Esophagus squamous epithelium (tissue), 5 donors: Measurements from ENCODE around the gene CHIT1. TPM values are rescaled to one million over a fixed set of nuclear protein-coding genes. Genes with fewer than 3 reads are reported as not detected.
"Not testable (repeated sequence)": the region's sequence is repeated elsewhere in the genome, so short reads cannot be mapped to it uniquely, and the experiment has no call there.

Source experiments
- DNase-seq: peaks from one replicate; lab custom pipeline; 2025; lab: John Stamatoyannopoulos, UW
- H3K27ac ChIP-seq, 4 donors: fragments of 200-600 bp; sonication (generic); one replicate each; pipeline ENCODE4 v1.5.1; 2016 to 2019; ENCODE audit warnings: mild to moderate bottlenecking in 1 of 4
- H3K27me3 ChIP-seq, 4 donors: fragments of 200-600 bp; sonication (generic); 1 replicate in 3 of 4; 2 replicates in 1 of 4; pipeline versions ENCODE4 v1.5.1 to v1.6.0; 2017 to 2021; ENCODE audit warnings: antibody characterized with exemption in 1 of 4
- H3K36me3 ChIP-seq, 3 donors: fragments of 200-600 bp; sonication (generic); one replicate each; pipeline ENCODE4 v1.5.1; 2016 to 2019
- H3K4me1 ChIP-seq, 3 donors: fragments of 200-600 bp; sonication (generic); one replicate each; pipeline ENCODE4 v1.5.1; 2017 to 2019
- H3K4me3 ChIP-seq, 4 donors: fragments of 200-600 bp; sonication (generic); 1 replicate in 3 of 4; 2 replicates in 1 of 4; pipeline ENCODE4 v1.5.1; 2016 to 2019; ENCODE audit warnings: mild to moderate bottlenecking in 2 of 4, moderate library complexity in 1 of 4
- H3K9me3 ChIP-seq, 3 donors: fragments of 200-600 bp; sonication (generic); one replicate each; pipeline ENCODE4 v1.5.1; 2016 to 2019
- POLR2A ChIP-seq, 4 donors: fragments of 450-650 bp; IDR thresholded peaks; one replicate each; pipeline ENCODE4 v1.6.1; 2017; ENCODE audit warnings: antibody characterized with exemption in 4 of 4, mild to moderate bottlenecking in 4 of 4, moderate library complexity in 3 of 4
- WGBS, 2 donors: methylation state at CpG; one replicate each; pipeline ENCODE4 v1.1.5; 2018; 5-methylcytosine and 5-hydroxymethylcytosine counted together
- intact Hi-C: fragments of 100-400 bp; cut with DNase I; formaldehyde crosslinking; loops from one replicate; pipeline ENCODE4 v1.15.0; 2022
- total RNA-seq, 4 donors: library from RNA; depleted of rRNA; stranded (reverse); fragments of >200 nt; gene quantifications; one replicate each; pipeline ENCODE4 v1.1.0, GENCODE V29; 2016
- TF ChIP-seq, protein P1 (sequence below), 6 experiments: fragments of 450-650 bp in 4 of 6; fragments of 200-600 bp in 2 of 6; sonication (generic) in 2 of 6; IDR thresholded peaks; one replicate each; pipeline ENCODE4 v1.5.1; 2016 to 2019; ENCODE audit warnings: antibody characterized with exemption in 6 of 6, mild to moderate bottlenecking in 4 of 6, moderate library complexity in 4 of 6
- donor health status: DM: yes; HTN: yes; CAD: no.

The CHIT1 gene
- total RNA-seq, 4 donors from 2014 or later: 1.00 TPM; not detected in 3

DNA sequence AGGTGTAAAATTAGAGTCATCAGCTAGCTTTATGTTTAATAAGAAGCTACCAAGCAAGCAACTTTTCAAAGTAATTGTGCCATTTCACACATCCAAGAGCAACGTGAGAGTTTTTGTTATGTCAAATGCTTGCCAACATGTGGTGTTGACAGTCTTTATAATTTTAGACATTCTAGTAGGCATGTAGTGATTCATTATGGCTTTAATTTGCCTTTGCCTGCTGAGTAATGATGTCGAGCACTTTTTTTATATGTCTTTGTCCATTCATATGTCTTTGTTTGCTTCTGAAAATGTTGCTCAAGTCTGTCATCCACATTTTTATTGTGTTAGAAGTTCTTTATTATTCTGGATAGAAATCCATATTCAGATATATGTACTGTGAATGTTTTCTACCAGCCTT is 21.4 kb upstream of the CHIT1 start:
- no peak for TF ChIP-seq POLR2A (IDR thresholded peaks at IDR 0.05)
- TF ChIP-seq, protein P1, sequence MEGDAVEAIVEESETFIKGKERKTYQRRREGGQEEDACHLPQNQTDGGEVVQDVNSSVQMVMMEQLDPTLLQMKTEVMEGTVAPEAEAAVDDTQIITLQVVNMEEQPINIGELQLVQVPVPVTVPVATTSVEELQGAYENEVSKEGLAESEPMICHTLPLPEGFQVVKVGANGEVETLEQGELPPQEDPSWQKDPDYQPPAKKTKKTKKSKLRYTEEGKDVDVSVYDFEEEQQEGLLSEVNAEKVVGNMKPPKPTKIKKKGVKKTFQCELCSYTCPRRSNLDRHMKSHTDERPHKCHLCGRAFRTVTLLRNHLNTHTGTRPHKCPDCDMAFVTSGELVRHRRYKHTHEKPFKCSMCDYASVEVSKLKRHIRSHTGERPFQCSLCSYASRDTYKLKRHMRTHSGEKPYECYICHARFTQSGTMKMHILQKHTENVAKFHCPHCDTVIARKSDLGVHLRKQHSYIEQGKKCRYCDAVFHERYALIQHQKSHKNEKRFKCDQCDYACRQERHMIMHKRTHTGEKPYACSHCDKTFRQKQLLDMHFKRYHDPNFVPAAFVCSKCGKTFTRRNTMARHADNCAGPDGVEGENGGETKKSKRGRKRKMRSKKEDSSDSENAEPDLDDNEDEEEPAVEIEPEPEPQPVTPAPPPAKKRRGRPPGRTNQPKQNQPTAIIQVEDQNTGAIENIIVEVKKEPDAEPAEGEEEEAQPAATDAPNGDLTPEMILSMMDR (IDR thresholded peaks at IDR 0.05): no peak
- H3K4me3 ChIP-seq: no peak overlapping the region
- DNase-seq: no peak
- intact Hi-C loops: no loop called here
- 22 to 27% methylated on average over 2 of the region's 2 CpGs for WGBS, 2 donors
- peaks cover 0 to 42% (median 0%) of the 10 kb centered on the region in 4 donors for H3K27me3 ChIP-seq
- no peaks in the 10 kb centered on the region for H3K4me1 ChIP-seq
- no peaks in the 10 kb centered on the region for H3K36me3 ChIP-seq
- H3K27ac ChIP-seq: no peak overlapping the region
- no peaks in the 10 kb centered on the region for H3K9me3 ChIP-seq

- WGBS, 2 donors: 54 to 68% methylated on average over 4 of the region's 4 CpGs
- no peaks in the 10 kb centered on the region for H3K9me3 ChIP-seq
- no peaks in the 10 kb centered on the region for H3K4me1 ChIP-seq
- TF ChIP-seq, protein P1 (IDR thresholded peaks at IDR 0.05): no peak
- TF ChIP-seq POLR2A (IDR thresholded peaks at IDR 0.05): no peak
- no peak for DNase-seq
- no peak overlapping the region for H3K27ac ChIP-seq
- H3K36me3 ChIP-seq: no peaks in the 10 kb centered on the region
- H3K27me3 ChIP-seq: peaks cover 0 to 24% (median 0%) of the 10 kb centered on the region in 4 donors
- intact Hi-C loops: no loop called here
- H3K4me3 ChIP-seq: no peak overlapping the region
Observed at GRCh38 chr1:203244776-203245175, 15.3 kb upstream of the CHIT1 start.

DNA sequence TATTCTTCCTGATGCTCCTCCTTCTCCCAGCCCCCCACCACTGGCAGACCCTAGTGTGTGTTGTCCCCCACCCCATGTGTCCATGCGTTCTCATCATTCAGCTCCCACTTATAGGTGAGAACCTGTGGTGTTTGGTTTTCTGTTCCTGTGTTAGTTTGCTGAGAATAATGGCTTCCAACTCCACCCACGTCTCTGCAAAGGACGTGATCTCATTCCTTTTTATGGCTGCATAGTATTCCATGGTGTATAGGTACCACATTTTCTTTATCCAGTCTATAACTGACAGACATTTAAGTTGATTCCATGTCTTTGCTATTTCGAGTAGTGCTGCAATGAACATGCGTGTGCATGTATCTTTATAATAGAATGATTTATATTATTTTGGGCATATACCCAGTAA is 12.2 kb upstream of the CHIT1 start:
- H3K9me3 ChIP-seq, intact Hi-C loops, H3K36me3 ChIP-seq, H3K4me1 ChIP-seq, DNase-seq, H3K27ac ChIP-seq, H3K4me3 ChIP-seq: not testable (repeated sequence)
- WGBS, 2 donors: 75 to 77% methylated on average over 5 of the region's 5 CpGs
- H3K27me3 ChIP-seq: peaks cover 0 to 23% (median 0%) of the 10 kb centered on the region in 4 donors

- no peak for DNase-seq
- peaks cover 0 to 15% (median 11%) of the 10 kb centered on the region in 3 donors for H3K9me3 ChIP-seq
- no peaks in the 10 kb centered on the region for H3K36me3 ChIP-seq
- no peak overlapping the region for H3K4me3 ChIP-seq
- H3K4me1 ChIP-seq: no peaks in the 10 kb centered on the region
- H3K27ac ChIP-seq: no peak overlapping the region
- intact Hi-C loops: no loop called here
- no peak for TF ChIP-seq POLR2A (IDR thresholded peaks at IDR 0.05)
- TF ChIP-seq, protein P1 (IDR thresholded peaks at IDR 0.05): no peak
- WGBS, 2 donors: 60 to 76% methylated on average over 5 of the region's 5 CpGs
- H3K27me3 ChIP-seq: peaks cover 0 to 25% (median 0%) of the 10 kb centered on the region in 4 donors
Observed at GRCh38 chr1:203239526-203240305, 10.2 kb upstream of the CHIT1 start.

DNA sequence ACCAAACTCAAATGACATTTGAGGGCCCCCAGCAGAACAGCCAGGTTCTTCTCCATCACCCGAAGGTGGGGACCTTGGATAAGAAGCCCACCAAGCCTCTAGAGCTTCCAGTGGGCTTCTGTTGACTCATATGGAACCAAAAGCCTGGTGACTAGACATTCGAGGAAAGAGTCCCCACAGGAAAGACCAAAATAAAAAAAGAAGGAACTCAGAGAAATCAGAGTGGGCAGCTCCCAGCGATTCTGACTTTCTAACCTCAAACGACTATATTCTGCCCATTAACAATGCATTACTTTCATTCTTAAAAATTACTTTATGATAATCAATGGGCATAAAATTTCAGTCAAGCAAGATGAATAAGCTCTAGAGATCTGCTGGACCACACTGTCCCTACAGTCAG is 9.6 kb upstream of the CHIT1 start:
- Histone ChIP-seq H3K4me1 (no peaks in the 10 kb centered on the region), H3K36me3 (no peaks in the 10 kb centered on the region), H3K27ac (no peak overlapping the region), H3K27me3 (peaks cover 0 to 20% (median 0%) of the 10 kb centered on the region in 4 donors), H3K9me3 (peaks cover 0 to 19% (median 11%) of the 10 kb centered on the region in 3 donors), H3K4me3 (no peak overlapping the region)
- 47 to 65% methylated on average over 4 of the region's 4 CpGs for WGBS, 2 donors
- TF ChIP-seq POLR2A (IDR thresholded peaks at IDR 0.05): no peak
- TF ChIP-seq, protein P1 (IDR thresholded peaks at IDR 0.05): no peak
- DNase-seq: no peak
- intact Hi-C loops: no loop called here
